GM21447 (cell line): Measurements from ENCODE around the gene CTNS.

Experiments
- ATAC-seq: cut with Tn5 transposase; IDR thresholded peaks from one replicate; pipeline ENCODE4 v1.9.1; 2021; ENCODE audit not compliant: unreplicated experiment

Gene CTNS

DNA sequence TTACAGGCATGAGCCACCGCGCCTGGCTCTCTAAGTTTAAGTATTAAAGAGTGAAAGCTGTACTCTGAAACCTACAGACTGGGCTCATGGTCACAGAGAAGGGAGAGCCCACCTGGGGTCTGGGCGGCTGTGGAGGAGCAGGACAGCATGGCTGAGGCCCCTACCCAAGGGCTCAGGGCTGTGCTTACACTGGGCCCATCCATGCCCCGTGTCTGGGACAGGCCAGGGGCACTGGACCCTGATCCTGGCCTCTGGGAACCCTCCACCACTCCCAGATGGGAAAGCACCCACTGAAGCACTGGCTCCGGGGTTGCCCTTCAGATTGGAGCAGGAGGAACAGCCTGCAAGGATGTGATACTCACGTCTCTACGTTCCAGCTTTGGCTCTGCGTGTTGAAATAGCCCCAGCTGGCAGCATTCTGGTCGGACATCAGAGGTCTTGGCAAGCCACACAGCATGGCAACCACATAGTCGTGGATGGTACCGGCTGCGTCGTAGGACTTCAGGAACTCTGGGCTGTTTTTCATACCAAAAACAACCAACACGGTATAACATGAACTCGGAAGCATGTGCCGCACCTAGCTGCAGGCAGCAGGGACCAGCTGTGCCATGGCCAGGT lies 13.5 kb upstream of the CTNS start:
- no peak for ATAC-seq

DNA sequence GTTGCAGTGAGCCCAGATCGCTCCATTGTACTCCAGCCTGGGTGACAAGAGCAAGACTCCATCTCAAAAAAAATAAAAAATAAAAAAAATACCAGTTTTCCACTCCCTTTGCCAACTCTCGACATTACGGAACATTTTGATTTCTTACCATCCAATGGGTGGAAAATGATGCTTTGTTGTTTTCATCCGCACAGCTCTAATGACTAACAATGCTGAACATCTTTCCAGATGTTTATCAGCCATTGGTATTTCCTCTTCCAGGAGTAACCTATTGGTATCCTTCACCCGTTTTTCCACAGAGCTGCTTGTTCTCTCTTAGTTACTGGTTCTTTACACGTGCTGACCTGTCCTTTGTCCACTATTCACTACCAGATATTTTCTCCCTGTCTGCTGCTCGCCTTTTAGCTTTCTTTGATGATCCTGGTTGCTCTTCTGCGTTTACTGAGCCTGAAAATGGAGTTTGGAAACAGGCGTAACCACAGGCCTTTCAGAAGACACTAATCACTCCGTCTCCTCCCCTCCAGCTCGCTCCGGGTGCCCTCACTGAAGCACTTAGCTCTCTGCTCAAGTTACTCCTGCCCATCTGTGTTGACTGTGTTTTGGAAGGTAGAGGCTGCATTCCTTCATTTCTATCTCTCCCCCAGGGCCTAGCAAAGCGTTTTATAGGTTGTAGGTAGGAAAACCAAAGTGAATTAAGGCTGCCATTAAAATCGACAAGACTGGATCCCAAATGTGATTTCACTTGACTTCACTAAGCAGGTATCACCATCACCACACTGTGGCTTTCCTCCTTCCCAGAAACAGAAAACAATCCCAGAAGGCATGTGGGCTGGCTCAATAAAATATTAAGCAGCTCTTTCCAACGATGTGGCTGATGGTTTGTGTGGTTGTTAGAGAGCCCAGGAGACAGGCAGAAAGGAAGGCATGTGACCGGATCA lies 9.5 kb upstream of the CTNS start:
- ATAC-seq: no peak

DNA sequence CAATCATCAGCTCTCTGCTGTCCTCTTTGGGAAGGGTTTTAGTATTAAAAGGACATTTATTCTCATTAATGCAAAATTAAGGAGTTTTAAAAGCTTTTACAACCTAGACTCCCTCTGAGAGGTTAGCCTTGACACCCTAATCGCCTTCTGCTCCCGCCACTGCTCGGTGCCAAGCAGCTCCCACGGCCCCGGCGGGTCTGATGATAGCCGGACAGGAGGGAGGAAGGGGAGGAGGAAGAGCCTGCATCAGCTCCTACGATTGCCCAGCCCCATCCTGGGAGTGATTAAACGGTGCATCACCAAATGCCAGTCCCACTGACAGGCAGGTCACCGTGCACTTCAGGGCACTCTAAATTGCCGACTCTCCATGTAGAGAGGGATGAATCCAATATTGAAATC lies 8.8 kb upstream of the CTNS start:
- ATAC-seq: no peak

DNA sequence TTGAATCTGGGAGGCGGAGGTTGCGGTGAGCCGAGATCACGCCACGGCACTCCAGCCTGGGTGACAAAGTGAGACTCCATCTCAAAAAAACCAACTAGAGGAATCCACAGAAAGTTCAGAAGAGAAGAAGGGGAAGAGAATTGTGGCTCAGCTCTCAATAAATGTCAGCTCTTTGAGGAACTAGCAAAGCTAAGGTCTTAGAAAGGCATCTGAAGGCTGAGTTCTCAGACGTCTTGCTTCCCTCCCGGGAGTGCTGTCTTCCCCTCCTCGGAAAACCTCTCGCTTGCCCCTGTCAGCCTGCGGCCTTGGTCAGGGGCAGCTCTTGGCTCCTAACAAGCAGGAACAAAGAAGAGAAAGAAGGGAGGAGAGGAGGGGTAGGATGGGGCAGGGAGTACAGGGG lies 5.8 kb upstream of the CTNS start:
- ATAC-seq: no peak

DNA sequence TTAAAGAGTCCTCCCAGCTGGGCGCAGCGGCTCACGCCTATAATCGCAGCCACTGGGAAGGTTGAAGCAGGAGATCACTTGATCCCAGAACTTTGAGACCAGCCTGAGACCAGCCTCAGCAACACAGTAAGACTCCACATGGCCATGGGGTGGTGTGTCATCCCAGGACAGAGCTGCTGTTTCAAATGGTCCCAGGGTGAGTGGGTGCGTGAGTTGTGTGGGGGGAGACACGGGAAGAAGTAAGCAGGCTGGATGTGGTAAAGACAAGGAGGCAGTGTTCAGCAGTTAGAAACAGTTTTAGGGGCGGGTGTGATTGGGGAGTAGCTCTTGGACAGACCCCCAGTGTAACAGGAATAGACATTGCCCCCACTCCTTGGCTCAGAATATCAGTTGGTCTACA lies 4.3 kb upstream of the CTNS start:
- no peak for ATAC-seq

DNA sequence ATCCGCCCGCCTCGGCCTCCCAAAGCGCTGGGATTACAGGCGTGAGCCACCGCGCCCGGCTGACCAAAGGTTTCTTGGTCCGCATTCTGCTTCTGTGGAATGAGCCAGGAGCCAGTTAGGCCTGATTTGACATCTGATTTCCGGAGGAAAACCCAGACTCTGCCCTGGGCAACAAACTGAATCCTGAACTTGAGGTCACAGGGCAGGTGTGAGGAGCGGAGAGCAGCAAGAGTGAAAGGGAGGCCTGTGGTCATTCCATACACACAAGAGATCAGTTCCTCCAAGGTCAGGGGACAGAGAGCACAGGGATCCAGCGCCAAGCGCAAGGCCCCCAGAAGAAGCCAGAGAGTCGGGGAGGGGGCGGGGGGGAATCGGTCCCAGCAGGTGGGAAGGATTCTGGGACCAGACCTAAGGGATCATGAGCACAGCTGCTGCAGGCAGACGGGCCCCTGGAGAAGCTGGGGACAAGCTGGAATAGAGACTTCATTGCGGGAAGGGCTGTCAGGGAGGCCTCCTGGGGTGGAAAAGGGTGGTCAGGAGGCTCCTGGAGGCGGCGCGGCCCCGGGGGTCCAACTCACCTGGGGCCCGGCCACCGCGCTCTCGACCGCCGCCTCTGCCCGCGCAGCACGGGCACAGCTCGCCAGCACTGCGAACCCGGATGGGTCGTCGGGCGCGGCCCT lies 946 bp upstream of the CTNS start:
- ATAC-seq: peak; percentile 12

DNA sequence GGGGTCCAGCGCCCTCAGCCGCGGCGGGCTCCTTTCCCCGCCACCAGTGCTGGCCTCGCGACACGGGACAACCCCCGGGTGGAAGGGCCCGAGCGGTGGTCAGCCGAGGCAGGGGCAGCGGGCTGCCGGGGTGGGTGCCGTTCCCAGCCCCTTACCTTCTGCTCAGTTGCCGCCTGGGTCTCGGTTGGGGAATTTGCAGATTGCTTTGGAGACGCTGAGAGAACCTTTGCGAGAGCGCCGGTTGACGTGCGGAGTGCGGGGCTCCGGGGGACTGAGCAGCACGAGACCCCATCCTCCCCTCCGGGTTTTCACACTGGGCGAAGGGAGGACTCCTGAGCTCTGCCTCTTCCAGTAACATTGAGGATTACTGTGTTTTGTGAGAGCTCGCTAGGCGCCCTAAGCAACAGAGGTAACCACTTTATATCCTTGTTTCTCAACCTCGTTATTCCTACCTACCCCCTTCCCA lies 381 bp downstream of the CTNS start:
- peak; percentile 9 for ATAC-seq

DNA sequence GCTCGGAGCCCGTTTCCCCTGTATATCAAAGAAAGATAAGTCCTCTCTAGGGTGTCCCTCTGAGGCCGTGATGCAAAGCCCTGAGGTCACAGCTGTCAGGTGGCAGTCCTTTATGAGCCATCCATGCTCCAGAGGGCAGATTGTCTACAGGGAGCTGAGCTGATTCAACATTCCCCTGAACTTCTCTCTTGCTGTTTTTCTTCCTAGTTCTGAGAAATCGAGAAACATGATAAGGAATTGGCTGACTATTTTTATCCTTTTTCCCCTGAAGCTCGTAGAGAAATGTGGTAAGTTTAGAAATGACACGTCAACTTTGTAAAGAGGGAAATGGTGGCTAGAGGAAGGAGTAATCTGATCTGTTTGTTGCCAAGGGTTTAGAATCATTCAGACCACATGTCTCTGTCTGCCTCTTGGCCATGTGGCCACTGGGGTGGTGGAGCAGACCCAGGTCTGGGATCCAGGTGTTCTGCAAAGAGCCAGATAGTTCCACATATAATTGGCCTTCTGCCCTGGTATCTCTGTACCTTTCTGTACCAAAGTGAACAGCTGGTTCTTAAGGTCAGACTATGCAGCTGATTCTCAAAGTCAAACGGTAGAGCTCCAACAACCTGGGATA lies 3.5 kb downstream of the CTNS start:
- no peak for ATAC-seq

DNA sequence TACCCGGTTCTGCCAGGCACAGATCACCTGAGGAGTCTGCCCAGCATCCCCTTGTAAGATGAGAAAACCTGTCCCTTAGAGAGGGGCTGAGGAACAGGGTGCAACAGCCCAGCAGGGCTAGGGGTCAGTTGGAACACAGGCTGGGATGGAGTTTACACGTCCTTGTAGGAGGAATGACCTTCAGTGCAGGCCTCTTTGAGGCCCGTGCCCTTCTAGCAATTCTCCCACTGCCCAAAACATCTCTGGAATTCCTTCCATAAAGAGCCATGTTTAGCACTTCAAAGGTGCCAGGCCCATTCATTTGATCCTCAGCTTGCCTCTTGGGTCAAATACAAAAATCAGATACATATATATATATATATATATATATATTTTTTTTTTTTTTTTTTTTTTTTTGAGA lies 4.5 kb downstream of the CTNS start:
- ATAC-seq: no peak

DNA sequence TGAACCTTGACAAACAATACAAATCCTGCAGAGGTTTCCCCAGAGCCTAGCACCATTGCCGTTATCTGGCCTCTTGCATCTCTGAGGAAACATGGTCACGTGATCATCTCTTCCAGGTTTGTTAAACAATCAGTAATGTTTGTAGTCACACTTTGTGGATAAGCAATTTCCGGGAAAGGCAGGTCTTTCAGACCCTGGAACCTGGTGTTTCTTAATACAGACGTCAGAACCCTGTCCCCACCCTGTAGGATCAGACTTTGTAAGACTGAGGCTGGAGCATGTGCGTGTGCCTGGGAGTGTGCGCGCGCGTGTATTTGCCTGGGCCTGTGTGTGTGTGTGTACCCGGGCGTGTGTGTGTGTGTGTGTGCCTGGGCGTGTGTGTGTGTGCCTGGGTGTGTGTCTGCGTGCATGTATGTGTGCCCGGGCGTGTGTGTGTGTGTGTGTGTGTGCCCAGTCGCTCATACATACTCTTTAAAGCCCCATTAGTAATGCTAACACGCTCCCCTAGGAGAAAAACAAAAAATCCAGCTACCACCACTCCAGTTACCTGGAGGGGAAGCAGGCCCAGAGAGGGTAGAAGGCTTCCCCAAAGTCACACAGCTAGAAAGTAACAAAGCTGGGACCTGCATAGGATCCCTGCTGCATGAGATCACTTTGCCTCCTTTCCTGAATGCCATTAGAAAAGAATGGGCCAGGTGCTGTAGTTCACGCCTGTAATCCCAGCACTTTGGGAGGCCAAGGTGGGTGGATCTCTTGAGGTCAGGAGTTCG lies 5.3 kb downstream of the CTNS start:
- no peak for ATAC-seq

DNA sequence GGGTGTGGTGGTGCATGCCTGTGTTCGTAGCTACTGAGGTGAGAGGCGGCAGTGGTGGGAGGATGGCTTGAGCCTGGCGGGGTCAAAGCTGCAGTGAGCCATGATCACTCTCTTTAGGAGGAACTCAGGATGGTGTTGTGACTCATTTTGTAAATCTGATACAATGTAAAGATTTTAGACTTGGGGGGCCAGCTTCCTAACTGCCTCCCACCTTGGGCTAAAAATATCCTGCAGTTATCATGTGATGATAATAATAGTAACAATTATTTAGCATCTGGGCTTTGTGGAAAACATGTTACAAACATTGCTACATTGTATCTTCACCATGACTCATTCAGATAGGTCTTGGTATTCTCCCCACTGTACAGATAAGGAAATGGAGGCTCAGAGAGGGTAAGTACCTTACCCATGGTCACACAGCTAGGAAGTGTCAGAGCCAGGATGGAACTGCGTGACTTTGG lies 7.4 kb downstream of the CTNS start:
- ATAC-seq: no peak

DNA sequence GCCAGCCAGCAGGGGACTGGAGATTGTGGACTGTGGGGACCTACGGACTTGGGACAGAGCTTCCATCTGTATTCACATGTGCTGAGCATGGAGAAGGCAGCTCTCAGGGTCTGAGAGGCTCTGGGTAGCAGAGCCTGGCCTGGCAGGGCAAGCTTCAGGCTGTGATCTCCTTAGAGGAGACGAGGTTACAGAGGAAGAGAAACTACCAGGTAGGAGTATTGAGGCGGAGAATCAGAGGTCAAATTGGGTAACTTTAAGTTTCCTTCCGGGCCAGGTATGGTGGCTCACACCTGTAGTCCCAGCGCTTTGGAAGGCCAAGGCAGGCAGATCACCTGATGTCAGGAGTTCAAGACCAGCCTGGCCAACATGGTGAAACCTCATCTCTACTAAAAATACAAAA lies 8.8 kb downstream of the CTNS start:
- no peak for ATAC-seq

DNA sequence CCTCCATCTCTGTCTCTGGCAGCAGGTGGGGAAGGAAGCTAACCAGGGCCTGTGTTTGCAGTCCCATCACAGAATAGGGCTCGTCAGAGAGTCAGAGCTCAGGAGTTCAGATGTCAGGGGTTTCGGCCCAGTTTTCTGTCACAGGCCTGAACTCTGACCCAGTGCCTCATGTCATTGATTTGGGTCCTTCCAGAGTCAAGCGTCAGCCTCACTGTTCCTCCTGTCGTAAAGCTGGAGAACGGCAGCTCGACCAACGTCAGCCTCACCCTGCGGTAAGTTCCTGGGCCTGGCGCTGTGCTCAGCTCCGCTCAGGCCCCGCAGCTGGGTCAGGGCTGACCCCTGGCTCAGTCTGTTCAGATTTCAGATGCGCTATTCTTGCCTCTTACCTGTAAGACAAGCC lies 10.7 kb downstream of the CTNS start:
- no peak for ATAC-seq

DNA sequence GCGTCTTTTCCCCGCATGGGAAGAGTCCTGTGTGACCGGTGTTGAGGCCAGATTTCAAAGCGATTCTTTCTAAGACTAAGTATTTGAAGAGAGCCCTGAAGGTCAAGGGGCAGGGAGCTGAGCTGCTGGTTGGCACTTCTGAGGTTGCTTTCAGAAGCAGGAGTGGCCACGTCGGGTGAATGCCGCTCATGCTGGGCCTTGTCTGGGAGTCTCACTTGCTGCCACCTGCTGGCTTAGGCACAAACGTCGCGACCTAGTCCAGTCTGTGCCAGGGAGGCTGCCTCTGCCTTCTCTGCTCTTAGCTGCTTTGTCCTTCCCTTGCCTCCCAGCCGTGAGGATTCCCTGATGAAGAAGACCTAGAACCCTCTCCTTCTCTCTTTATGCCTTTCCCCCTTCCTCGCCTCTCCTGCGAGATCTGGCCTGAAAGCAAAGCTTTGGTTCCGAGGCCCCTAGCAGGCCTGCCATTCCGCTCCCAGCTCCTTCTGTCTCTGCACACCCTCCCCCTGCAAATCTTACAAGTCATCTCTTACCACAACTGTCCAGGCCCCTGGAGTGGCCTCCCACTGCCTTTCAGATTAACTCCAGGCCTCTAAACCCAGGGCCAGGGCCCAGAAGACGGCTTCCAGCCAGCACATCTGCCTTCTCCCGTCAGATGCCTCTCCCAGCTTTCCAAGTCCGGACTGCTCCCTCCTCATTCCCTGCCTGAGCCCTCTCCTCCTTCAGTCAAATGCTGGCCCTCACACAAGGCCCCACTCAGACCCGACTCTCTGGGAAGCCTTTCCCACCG lies 11.4 kb downstream of the CTNS start:
- no peak for ATAC-seq

DNA sequence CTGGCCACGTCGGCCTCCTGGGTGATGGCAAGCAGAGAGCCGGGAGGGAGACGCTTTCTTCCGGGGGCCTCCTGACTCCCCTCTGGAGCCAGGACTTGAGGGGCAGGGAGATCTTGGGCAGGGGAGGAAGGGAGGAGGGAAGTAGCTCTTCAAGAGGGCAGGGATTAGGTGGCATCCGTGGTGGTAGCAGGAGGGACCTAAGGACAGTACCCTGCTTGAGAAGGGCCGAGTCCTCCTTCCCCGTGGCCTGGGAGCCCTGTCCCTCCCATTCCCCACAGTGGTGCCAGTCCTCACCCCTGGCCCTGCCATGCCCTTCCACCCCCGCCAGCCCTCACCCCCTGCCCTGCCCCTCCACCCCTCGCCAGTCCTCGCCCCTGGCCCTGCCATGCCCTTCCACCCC lies 19.2 kb downstream of the CTNS start:
- no peak for ATAC-seq

DNA sequence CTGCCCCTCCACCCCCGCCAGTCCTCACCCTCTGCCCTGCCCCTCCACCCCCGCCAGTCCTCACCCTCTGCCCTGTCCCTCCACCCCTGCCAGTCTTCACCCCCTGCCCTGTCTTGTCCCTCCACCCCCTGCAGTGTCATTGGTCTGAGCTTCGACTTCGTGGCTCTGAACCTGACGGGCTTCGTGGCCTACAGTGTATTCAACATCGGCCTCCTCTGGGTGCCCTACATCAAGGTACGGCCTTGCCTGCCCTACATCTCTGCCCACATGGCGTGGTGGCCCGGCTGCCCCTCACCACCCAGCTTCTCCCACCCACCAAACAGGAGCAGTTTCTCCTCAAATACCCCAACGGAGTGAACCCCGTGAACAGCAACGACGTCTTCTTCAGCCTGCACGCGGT lies 19.8 kb downstream of the CTNS start:
- no peak for ATAC-seq

DNA sequence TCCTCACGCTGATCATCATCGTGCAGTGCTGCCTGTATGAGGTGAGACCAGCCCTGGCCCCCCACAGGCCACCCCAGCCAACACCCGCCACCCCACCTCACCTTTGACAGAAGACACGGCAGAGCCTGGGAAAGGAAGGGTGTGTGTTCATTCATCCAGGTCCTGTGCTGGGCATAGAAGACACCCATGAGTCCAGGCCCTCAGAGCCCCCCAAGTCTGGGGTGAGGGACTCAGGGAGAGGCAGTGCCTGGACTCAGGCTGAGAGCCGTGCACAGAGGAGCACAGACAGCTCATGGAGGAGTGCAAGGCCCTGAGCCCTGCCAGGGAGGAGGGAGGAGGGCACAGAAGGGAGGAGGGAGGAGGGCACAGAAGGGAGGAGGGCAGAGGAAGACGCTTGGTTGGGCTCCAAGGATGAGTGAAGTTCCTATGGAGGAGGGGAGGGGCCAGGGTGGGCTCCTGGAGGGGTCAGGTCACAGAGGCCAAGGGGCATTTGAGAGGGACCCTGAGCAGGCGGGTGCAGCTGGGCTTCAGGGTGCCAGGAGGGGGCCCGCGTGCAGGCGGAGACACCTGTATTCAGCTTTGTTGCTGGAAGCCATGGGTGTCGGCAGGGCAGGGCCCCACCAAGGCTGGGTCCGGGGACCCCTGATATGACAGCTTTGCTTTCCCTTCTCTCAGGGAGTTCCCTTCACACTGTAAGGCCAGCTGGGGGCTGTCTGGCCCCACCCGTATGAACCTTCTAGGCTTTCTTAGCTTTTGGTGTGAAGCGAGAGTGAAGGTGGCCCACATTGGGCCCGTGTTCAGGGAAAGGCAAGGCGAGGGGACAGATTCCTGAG lies 20.4 kb downstream of the CTNS start:
- no peak for ATAC-seq

DNA sequence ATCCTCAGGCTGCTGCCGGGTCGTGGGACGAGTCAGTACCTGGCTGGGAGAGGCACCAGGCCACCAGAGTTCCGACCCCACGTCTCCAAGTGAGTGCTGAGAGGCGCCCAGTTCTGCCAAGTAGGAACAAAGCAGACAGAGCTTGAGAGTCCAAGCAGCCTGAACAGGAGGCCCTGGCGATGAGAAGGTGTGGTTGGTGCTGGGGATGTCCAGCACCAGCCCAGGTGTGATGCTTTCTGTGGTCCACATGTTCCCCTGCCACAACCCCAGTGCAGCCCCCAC lies 21.0 kb downstream of the CTNS start:
- ATAC-seq: no peak
